Gastrocnemius medialis (tissue), 4 donors: ENCODE measurements around the gene ALDH8A1. TPM values are rescaled to one million over a fixed set of nuclear protein-coding genes. Genes with fewer than 3 reads are reported as not detected.

Source experiments
- ATAC-seq, 2 donors: fragments of 150-250 bp; one replicate each; pipeline ENCODE4 v1.9.1; 2016
- DNase-seq, 2 donors: peaks; one replicate each; pipeline ENCODE4 v3.0.0-alpha.2; 2019
- H3K27ac ChIP-seq, 4 donors: fragments of 200-600 bp; sonication (generic); 1 replicate in 1 of 4; 2 replicates in 3 of 4; pipeline ENCODE4 v1.5.1; 2016 to 2018; ENCODE audit warnings: mild to moderate bottlenecking in 2 of 4, moderate library complexity in 1 of 4
- H3K27me3 ChIP-seq, 3 donors: fragments of 200-600 bp; sonication (generic) in 2 of 3; 1 replicate in 1 of 3; 2 replicates in 2 of 3; pipeline versions ENCODE4 v1.5.1 to v1.6.0; 2016 to 2019; ENCODE audit warnings: mild to moderate bottlenecking in 1 of 3, moderate library complexity in 1 of 3
- H3K36me3 ChIP-seq, 2 donors: fragments of 200-600 bp; sonication (generic) in 1 of 2; one replicate each; pipeline ENCODE4 v1.5.1; 2017 to 2018
- H3K4me1 ChIP-seq, 2 donors: fragments of 200-600 bp; sonication (generic) in 1 of 2; one replicate each; pipeline ENCODE4 v1.5.1; 2016 to 2017; ENCODE audit warnings: mild to moderate bottlenecking in 2 of 2
- H3K4me3 ChIP-seq, 4 donors: fragments of 200-600 bp; sonication (generic) in 3 of 4; 1 replicate in 1 of 4; 2 replicates in 3 of 4; pipeline ENCODE4 v1.5.1; 2016 to 2019; ENCODE audit warnings: mild to moderate bottlenecking in 2 of 4
- H3K9me3 ChIP-seq, 3 donors: fragments of 200-600 bp; sonication (generic) in 2 of 3; 1 replicate in 1 of 3; 2 replicates in 2 of 3; pipeline ENCODE4 v1.5.1; 2016 to 2019
- CTCF ChIP-seq, 5 experiments: fragments of 450-650 bp in 3 of 5; fragments of 200-600 bp in 2 of 5; sonication (generic) in 2 of 5; IDR thresholded peaks in 4 of 5; conservative IDR thresholded peaks in 1 of 5; 1 replicate in 4 of 5; 2 replicates in 1 of 5; pipeline ENCODE4 v1.5.1; 2016 to 2019; ENCODE audit warnings: antibody characterized with exemption in 5 of 5, mild to moderate bottlenecking in 3 of 5, moderate library complexity in 3 of 5
- POLR2A ChIP-seq, 2 donors: fragments of 450-650 bp; IDR thresholded peaks; one replicate each; pipeline ENCODE4 v1.6.1; 2017; ENCODE audit warnings: antibody characterized with exemption in 2 of 2, mild to moderate bottlenecking in 2 of 2, moderate library complexity in 2 of 2
- in situ Hi-C, 4 donors: fragments of 200-750 bp; cut with MboI; loops; one replicate each; pipeline versions ENCODE4 v1.15.0 to v1.8.0; 2017; ENCODE audit warnings: low sequenced_read_pairs in 4 of 4
- intact Hi-C: fragments of 100-400 bp; cut with DNase I; formaldehyde crosslinking; loops from one replicate; pipeline ENCODE4 v1.15.1; 2023; ENCODE audit warnings: low total_unique reads
- microRNA-seq, 2 donors: library from miRNA; unstranded; fragments of <30 nt; microRNA quantifications; one replicate each; pipeline ENCODE4, GENCODE V29; 2016; ENCODE audit warnings: borderline replicate concordance in 2 of 2
- total RNA-seq, 4 donors: library from RNA; depleted of rRNA; stranded (reverse); fragments of >200 nt; gene quantifications; one replicate each; pipeline versions ENCODE4 v1.1.0 to v1.2.3, GENCODE V29; 2016

ALDH8A1 gene
- total RNA-seq, 4 donors from 2014 or later, result 0.55 to 2.1 (median 0.58) TPM; not detected in 1

DNA sequence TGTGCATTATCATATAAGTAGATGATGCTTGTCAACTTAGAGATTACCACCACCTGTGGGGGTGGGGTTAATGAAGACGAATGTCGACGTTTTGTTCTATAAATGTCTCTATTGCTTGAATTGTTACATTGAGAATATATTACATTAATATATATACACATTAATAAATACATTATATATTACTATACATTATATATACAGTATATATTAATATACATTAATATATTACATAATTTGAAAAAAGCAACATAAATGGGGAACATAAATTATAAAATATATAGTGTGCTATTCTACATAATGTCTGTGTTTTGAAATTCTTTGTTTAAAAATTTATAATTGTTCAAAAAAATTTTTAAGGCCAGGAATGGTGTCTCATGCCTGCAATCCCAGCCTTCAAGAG, 81.1 kb downstream of the ALDH8A1 start:
- Histone ChIP-seq H3K27me3 (no peaks in the 10 kb centered on the region), H3K27ac (no peak overlapping the region), H3K9me3 (no peaks in the 10 kb centered on the region), H3K36me3 (no peaks in the 10 kb centered on the region), H3K4me1 (peaks cover 0 to 4% of the 10 kb centered on the region in 2 donors), H3K4me3 (no peak overlapping the region)
- ATAC-seq (no peak), DNase-seq (no peak)
- TF ChIP-seq POLR2A (IDR thresholded peaks at IDR 0.05), result no peak
- no peak for TF ChIP-seq CTCF (IDR thresholded peaks at IDR 0.05 in 4 of 5, conservative IDR thresholded peaks at IDR 0.05 in 1 of 5)
- in situ Hi-C loops, result no loop called here
- intact Hi-C loops, result no loop called here

Small RNAs within 50 kb of the gene (microRNA-seq; reads per million reads assigned to microRNA genes)
- gene MIR3662, result 0 reads per million in 2 donors

Other genes starting within 250 kb of the ALDH8A1 start
- 100 to 1,000 TPM in 3 of 4 donors, 10 to 100 TPM in 1; 97.9 to 139 (median 120) TPM for gene HBS1L, start 104.7 kb upstream of the ALDH8A1 start, total RNA-seq
- under 1 TPM in 3 of 4 donors, not detected in 1; 0.13 to 0.16 (median 0.15) TPM for gene MYB, start 231.2 kb upstream of the ALDH8A1 start, total RNA-seq